ENCODE data around the gene MEAK7. TPM values are rescaled to one million over a fixed set of nuclear protein-coding genes. Genes with fewer than 3 reads are reported as not detected.

Gene MEAK7
- total RNA-seq, 1 experiment from 2014 or later: 21.5 TPM

GRCh38 chr16:84485255-84486010 is 19.0 kb downstream of the MEAK7 start:
- Histone ChIP-seq H4K20me1 (ENCODE audit: control insufficient read depth, insufficient read depth, insufficient read length) (no peaks in the 10 kb centered on the region), H3K9me3 (ENCODE audit: control insufficient read depth, low read depth, low read length) (no peaks in the 10 kb centered on the region), H2BK15ac (ENCODE audit: low read depth, low read length) (no peak overlapping the region), H3K4me1 (ENCODE audit: insufficient read depth, low read length) (no peaks in the 10 kb centered on the region), H3K23me2 (ENCODE audit: insufficient read length, low read depth, low read length, poor library complexity, severe bottlenecking) (no peaks in the 10 kb centered on the region), H3K4me2 (ENCODE audit: insufficient read depth, insufficient read length, low read length) (no peak overlapping the region), H2BK12ac (ENCODE audit: insufficient read length, low read depth, low read length) (no peak overlapping the region), H3K9ac (ENCODE audit: extremely low read depth, insufficient read length, low read length) (no peak overlapping the region), H2BK20ac (ENCODE audit: low read depth, low read length, poor library complexity, severe bottlenecking) (no peak overlapping the region), H3K56ac (ENCODE audit: insufficient read length, low read depth, low read length) (no peak overlapping the region), H3K27me3 (ENCODE audit: insufficient read depth, low read length) (no peaks in the 10 kb centered on the region), H3K23ac (ENCODE audit: insufficient read length, low read depth, low read length) (no peak overlapping the region), H2AK5ac (ENCODE audit: insufficient read length, low read length) (no peak overlapping the region), H4K91ac (ENCODE audit: insufficient read length, low read depth, low read length) (no peak overlapping the region), H3K27ac (ENCODE audit: insufficient read length, low read depth, low read length) (no peak overlapping the region), H4K5ac (ENCODE audit: insufficient read length, low read depth, low read length) (no peak overlapping the region), H2BK120ac (ENCODE audit: low read depth, low read length, poor library complexity, severe bottlenecking) (no peak overlapping the region), H2BK5ac (ENCODE audit: insufficient read length, low read length) (no peak overlapping the region), H3K4ac (ENCODE audit: low read depth, low read length) (no peak overlapping the region), H4K8ac (replicated peaks; ENCODE audit: insufficient read length, low read depth, low read length) (no peak overlapping the region), H3K18ac (ENCODE audit: insufficient read length, low read depth, low read length) (no peak overlapping the region), H3K79me1 (ENCODE audit: insufficient read depth, low read depth, low read length, poor library complexity, severe bottlenecking) (no peaks in the 10 kb centered on the region), H3K79me2 (ENCODE audit: insufficient read depth, low read length) (no peaks in the 10 kb centered on the region), H3K14ac (ENCODE audit: insufficient read depth, low read length) (no peak overlapping the region), H2AFZ (ENCODE audit: low read length) (no peak overlapping the region), H3T11ph (ENCODE audit: low read length) (no peak overlapping the region)
- no peaks in the 10 kb centered on the region for H3K9me3 Mint-ChIP-seq
- no CpG with 5 or more reads among the region's 16 CpGs for WGBS (ENCODE audit: extremely low coverage, insufficient read length, low lambda C conversion rate)
- no peaks in the 10 kb centered on the region for H3K4me1 Mint-ChIP-seq
- H3K27me3 Mint-ChIP-seq (ENCODE audit: low read depth): no peaks in the 10 kb centered on the region
- H3K4me3 Mint-ChIP-seq: no peak overlapping the region
- no peak for DNase-seq
- peaks cover 0 to 29% (median 19%) of the 10 kb centered on the region in 3 experiments; a peak in 6 of 7 replicates for H3K36me3 Mint-ChIP-seq (ENCODE audit: insufficient read depth in 1 of 3, low read depth in 3 of 3)
- no peak for TF ChIP-seq CTCF (conservative IDR thresholded peaks at IDR 0.05)
- H3K27ac Mint-ChIP-seq: no peak overlapping the region; a peak in 1 of 7 replicates
